Peyer's patch (tissue), 4 donors: ENCODE results near the gene HMG20B. TPM values are rescaled to one million over a fixed set of nuclear protein-coding genes. Genes with fewer than 3 reads are reported as not detected.

Experiments used
- DNase-seq, 3 donors: peaks; one replicate each; pipeline ENCODE4 v3.0.0-alpha.2; 2017 to 2019
- H3K27ac ChIP-seq, 4 donors: fragments of 200-600 bp; sonication (generic); one replicate each; pipeline ENCODE4 v1.5.1; 2016 to 2019
- H3K27me3 ChIP-seq, 2 donors: fragments of 200-600 bp; sonication (generic); one replicate each; pipeline ENCODE4 v1.5.1; 2019
- H3K36me3 ChIP-seq, 3 donors: fragments of 200-600 bp; sonication (generic); one replicate each; pipeline ENCODE4 v1.5.1; 2016 to 2019
- H3K4me1 ChIP-seq, 4 donors: fragments of 200-600 bp; sonication (generic); one replicate each; pipeline ENCODE4 v1.5.1; 2016 to 2019
- H3K4me3 ChIP-seq, 4 donors: fragments of 200-600 bp; sonication (generic); 1 replicate in 3 of 4; 2 replicates in 1 of 4; pipeline ENCODE4 v1.5.1; 2016 to 2019; ENCODE audit warnings: mild to moderate bottlenecking in 1 of 4
- H3K9me3 ChIP-seq, 4 donors: fragments of 200-600 bp; sonication (generic); one replicate each; pipeline ENCODE4 v1.5.1; 2016 to 2019; ENCODE audit warnings: mild to moderate bottlenecking in 1 of 4
- POLR2A ChIP-seq, 2 donors: fragments of 450-650 bp; IDR thresholded peaks; one replicate each; pipeline ENCODE4 v1.5.1; 2017; ENCODE audit warnings: antibody characterized with exemption in 2 of 2, mild to moderate bottlenecking in 2 of 2, moderate library complexity in 2 of 2
- total RNA-seq, 4 donors: library from RNA; depleted of rRNA; stranded (reverse); fragments of >200 nt; gene quantifications; one replicate each; pipeline ENCODE4 v1.1.0, GENCODE V29; 2016
- TF ChIP-seq, protein P1 (sequence below), 6 experiments: fragments of 450-650 bp in 4 of 6; fragments of 200-600 bp in 2 of 6; sonication (generic) in 1 of 6; IDR thresholded peaks; one replicate each; pipeline ENCODE4 v1.5.1; 2017 to 2019; ENCODE audit warnings: antibody characterized with exemption in 6 of 6, mild to moderate bottlenecking in 3 of 6, moderate library complexity in 1 of 6

The HMG20B gene
- total RNA-seq, 4 donors from 2014 or later: 70.4 to 236 (median 117) TPM

DNA sequence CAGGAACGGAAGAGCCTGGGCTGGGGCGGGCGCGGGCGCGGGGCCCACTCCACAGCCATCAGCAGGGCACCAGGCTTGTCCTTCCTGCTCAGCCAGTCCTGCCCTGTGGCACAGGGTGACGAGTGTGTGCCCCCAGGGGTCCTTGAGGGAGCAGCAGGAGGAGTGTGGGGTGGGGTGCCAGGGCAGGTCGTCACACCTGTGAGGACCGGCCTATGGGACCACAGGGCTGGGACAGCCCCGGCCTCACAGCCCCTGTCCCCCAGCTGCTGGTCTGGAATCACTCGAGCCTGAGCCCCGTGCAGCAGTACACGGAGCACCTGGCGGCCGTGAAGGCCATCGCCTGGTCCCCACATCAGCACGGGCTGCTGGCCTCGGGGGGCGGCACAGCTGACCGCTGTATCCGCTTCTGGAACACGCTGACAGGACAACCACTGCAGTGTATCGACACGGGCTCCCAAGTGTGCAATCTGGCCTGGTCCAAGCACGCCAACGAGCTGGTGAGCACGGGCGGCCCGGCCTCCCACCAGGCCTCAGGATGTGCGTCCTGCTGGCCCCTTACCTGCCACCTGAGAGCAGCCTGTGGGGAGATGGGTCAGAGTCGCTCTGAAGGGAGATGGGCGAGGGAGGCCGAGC is 40.5 kb upstream of the HMG20B start:
- DNase-seq: no peak

DNA sequence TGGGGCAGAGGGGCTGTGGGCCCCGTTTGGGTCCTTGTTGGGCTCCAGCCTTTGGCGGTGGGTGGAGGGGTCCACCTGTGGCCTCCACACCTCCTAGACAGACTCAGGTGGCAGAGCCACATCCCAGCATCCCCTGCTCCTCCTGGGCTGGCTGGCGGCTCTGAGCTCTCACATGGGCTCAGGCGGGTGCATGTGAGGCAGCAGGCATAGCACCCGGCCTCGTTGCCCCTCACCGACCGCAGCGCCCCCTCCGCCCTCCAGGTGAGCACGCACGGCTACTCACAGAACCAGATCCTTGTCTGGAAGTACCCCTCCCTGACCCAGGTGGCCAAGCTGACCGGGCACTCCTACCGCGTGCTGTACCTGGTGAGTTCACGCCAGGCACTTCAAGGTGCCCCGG is 39.7 kb upstream of the HMG20B start:
- Histone ChIP-seq H3K36me3 (peaks cover 0 to 64% (median 0%) of the 10 kb centered on the region in 3 donors), H3K27ac (no peak overlapping the region), H3K9me3 (no peaks in the 10 kb centered on the region), H3K4me1 (no peaks in the 10 kb centered on the region), H3K4me3 (no peak overlapping the region), H3K27me3 (no peaks in the 10 kb centered on the region)
- DNase-seq: no peak
- TF ChIP-seq, protein P1, sequence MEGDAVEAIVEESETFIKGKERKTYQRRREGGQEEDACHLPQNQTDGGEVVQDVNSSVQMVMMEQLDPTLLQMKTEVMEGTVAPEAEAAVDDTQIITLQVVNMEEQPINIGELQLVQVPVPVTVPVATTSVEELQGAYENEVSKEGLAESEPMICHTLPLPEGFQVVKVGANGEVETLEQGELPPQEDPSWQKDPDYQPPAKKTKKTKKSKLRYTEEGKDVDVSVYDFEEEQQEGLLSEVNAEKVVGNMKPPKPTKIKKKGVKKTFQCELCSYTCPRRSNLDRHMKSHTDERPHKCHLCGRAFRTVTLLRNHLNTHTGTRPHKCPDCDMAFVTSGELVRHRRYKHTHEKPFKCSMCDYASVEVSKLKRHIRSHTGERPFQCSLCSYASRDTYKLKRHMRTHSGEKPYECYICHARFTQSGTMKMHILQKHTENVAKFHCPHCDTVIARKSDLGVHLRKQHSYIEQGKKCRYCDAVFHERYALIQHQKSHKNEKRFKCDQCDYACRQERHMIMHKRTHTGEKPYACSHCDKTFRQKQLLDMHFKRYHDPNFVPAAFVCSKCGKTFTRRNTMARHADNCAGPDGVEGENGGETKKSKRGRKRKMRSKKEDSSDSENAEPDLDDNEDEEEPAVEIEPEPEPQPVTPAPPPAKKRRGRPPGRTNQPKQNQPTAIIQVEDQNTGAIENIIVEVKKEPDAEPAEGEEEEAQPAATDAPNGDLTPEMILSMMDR (IDR thresholded peaks at IDR 0.05): no peak
- TF ChIP-seq POLR2A (IDR thresholded peaks at IDR 0.05): no peak

More for the DNA sequence above, 40.5 kb upstream of the HMG20B start:
- Histone ChIP-seq H3K27ac (no peak overlapping the region), H3K4me3 (no peak overlapping the region), H3K27me3 (no peaks in the 10 kb centered on the region), H3K36me3 (peaks cover 0 to 71% (median 0%) of the 10 kb centered on the region in 3 donors), H3K4me1 (no peaks in the 10 kb centered on the region), H3K9me3 (no peaks in the 10 kb centered on the region)
- TF ChIP-seq POLR2A (IDR thresholded peaks at IDR 0.05): no peak
- TF ChIP-seq, protein P1 (IDR thresholded peaks at IDR 0.05): no peak

DNA sequence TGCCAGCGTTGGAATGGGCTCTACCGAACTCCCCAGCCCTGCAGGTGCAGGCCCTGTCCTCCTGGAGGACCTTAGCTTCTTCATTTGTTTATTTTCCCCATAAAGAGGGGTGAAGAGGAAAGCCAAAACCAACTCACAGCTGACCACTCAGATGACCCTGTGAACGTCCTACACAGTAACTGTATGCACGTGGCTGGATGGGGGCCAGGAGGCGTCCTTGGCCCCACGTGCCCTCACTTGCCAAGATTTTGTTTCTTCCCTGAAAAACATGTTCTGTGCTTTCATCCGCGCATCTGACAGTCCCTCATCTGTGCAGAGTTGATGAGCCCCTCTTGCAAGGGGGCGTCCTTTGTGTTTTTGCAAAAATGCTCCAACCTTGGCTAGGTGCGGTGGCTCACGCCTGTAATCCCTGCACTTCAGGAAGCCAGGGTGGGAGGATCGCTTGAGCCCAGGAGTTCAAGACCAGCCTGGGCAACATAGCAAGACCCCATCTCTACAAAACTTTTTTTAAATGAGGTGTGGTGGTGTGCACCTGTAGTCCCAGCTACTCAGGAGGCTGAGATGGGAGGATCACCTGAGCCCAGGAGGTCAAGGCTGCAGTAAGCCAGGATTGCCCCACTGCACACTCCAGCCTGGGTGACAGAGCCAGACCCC is 39.1 kb upstream of the HMG20B start:
- Histone ChIP-seq H3K4me3 (no peak overlapping the region), H3K4me1 (no peaks in the 10 kb centered on the region), H3K9me3 (no peaks in the 10 kb centered on the region), H3K27ac (no peak overlapping the region), H3K36me3 (peaks cover 0 to 59% (median 0%) of the 10 kb centered on the region in 3 donors), H3K27me3 (no peaks in the 10 kb centered on the region)
- DNase-seq: no peak
- no peak for TF ChIP-seq POLR2A (IDR thresholded peaks at IDR 0.05)
- TF ChIP-seq, protein P1 (IDR thresholded peaks at IDR 0.05): no peak

DNA sequence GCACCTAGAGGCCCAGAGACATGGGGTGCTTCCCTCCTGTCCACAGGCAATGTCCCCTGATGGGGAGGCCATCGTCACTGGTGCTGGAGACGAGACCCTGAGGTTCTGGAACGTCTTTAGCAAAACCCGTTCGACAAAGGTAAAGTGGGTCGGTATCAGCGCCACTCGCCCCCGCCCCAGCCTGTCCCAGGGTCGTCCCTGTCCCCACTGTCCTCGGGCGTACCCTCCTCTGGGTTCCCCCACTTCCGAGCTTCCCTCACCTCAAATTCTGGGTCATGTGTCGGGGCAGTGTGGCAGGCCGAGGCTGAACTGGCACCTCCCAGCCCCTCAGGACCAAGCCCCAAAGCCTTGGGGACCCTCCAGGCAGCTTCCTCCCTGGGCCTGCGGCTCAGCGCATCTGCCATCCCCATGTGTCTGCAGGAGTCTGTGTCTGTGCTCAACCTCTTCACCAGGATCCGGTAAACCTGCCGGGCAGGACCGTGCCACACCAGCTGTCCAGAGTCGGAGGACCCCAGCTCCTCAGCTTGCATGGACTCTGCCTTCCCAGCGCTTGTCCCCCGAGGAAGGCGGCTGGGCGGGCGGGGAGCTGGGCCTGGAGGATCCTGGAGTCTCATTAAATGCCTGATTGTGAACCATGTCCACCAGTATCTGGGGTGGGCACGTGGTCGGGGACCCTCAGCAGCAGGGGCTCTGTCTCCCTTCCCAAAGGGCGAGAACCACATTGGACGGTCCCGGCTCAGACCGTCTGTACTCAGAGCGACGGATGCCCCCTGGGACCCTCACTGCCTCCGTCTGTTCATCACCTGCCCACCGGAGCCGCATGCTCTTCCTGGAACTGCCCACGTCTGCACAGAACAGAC is 38.1 kb upstream of the HMG20B start:
- Histone ChIP-seq H3K27me3 (no peaks in the 10 kb centered on the region), H3K4me1 (no peaks in the 10 kb centered on the region), H3K9me3 (no peaks in the 10 kb centered on the region), H3K27ac (no peak overlapping the region), H3K36me3 (peaks cover 0 to 59% (median 0%) of the 10 kb centered on the region in 3 donors), H3K4me3 (no peak overlapping the region)
- TF ChIP-seq, protein P1 (IDR thresholded peaks at IDR 0.05): no peak
- no peak for TF ChIP-seq POLR2A (IDR thresholded peaks at IDR 0.05)
- no peak for DNase-seq

DNA sequence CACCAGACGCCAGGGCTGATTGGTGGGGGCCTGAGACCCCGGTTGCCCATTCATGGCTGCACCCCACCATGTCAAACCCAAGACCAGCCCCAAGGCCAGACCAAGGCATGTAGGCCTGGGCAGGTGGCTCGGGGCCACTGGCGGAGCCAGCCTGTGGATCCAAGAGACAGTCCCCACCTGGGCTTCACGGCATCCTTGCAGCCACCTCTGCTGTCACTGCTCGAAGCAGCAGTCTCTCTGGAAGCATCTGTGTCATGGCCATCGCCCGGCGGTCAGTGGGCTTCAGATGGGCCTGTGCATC is 37.6 kb upstream of the HMG20B start:
- TF ChIP-seq, protein P1 (IDR thresholded peaks at IDR 0.05): no peak
- no peak for DNase-seq
- Histone ChIP-seq H3K36me3 (peaks cover 0 to 59% (median 0%) of the 10 kb centered on the region in 3 donors), H3K4me3 (no peak overlapping the region), H3K27me3 (no peaks in the 10 kb centered on the region), H3K27ac (no peak overlapping the region), H3K4me1 (no peaks in the 10 kb centered on the region), H3K9me3 (no peaks in the 10 kb centered on the region)
